Endodermal cell (in vitro differentiated cells): ENCODE measurements around the gene EPHA2. TPM values are rescaled to one million over a fixed set of nuclear protein-coding genes. Genes with fewer than 3 reads are reported as not detected.
"Not testable (repeated sequence)": the region's sequence is repeated elsewhere in the genome, so short reads cannot be mapped to it uniquely, and the experiment has no call there.

Source experiments
- DNase-seq: peaks from one replicate; pipeline ENCODE4 v3.0.0-alpha.2; 2017
- H3K27ac ChIP-seq: 2 replicates; pipeline ENCODE4 v1.5.1; 2013; ENCODE audit warnings: mild to moderate bottlenecking, low read depth, low read length, moderate library complexity
- H3K27me3 ChIP-seq: 2 replicates; pipeline ENCODE4 v1.6.1; 2013; ENCODE audit warnings: mild to moderate bottlenecking, low read length, moderate library complexity; ENCODE audit not compliant: insufficient read depth, control insufficient read depth, poor library complexity, severe bottlenecking
- H3K36me3 ChIP-seq: 2 replicates; pipeline ENCODE4 v1.7.0; 2013; ENCODE audit warnings: mild to moderate bottlenecking, low read length, moderate library complexity; ENCODE audit not compliant: control insufficient read depth, insufficient read depth
- H3K4me1 ChIP-seq: one replicate; pipeline ENCODE4 v1.7.0; 2013; ENCODE audit warnings: low read length; ENCODE audit not compliant: control insufficient read depth, insufficient read depth
- H3K4me3 ChIP-seq: 2 replicates; pipeline ENCODE4 v1.5.1; 2013; ENCODE audit warnings: mild to moderate bottlenecking, low read length, moderate library complexity
- H3K9ac ChIP-seq: 2 replicates; pipeline ENCODE4 v1.6.1; 2013; ENCODE audit warnings: mild to moderate bottlenecking, low read length, moderate library complexity; ENCODE audit not compliant: poor library complexity, severe bottlenecking; ENCODE audit errors: extremely low read depth
- H3K9me3 ChIP-seq: 2 replicates; pipeline ENCODE4 v1.6.1; 2013; ENCODE audit warnings: mild to moderate bottlenecking, low read length, moderate library complexity; ENCODE audit not compliant: control insufficient read depth
- H3K27ac Mint-ChIP-seq: 2 replicates; pipeline ENCODE4 v1.8.0; 2020; ENCODE audit warnings: mixed read lengths
- H3K27me3 Mint-ChIP-seq: 2 replicates; pipeline ENCODE4 v1.8.0; 2021; ENCODE audit warnings: mild to moderate bottlenecking, mixed read lengths; ENCODE audit not compliant: insufficient read depth
- H3K36me3 Mint-ChIP-seq: 2 replicates; pipeline ENCODE4 v1.8.0; 2020; ENCODE audit warnings: low read depth, mixed read lengths
- H3K4me1 Mint-ChIP-seq: 2 replicates; pipeline ENCODE4 v1.8.0; 2020; ENCODE audit warnings: mixed read lengths
- H3K4me3 Mint-ChIP-seq: 2 replicates; pipeline ENCODE4 v1.8.0; 2020; ENCODE audit warnings: mild to moderate bottlenecking, moderate library complexity, mixed read lengths
- H3K9me3 Mint-ChIP-seq: 2 replicates; pipeline ENCODE4 v1.8.0; 2020; ENCODE audit warnings: mild to moderate bottlenecking, mixed read lengths
- WGBS, 2 experiments: methylation state at CpG; one replicate each; pipeline versions ENCODE4 v1.1.5 to v1.1.7; 2013; ENCODE audit warnings: missing lambda C conversion rate in 2 of 2, mixed read lengths in 1 of 2; ENCODE audit not compliant: insufficient coverage in 1 of 2, insufficient read length in 1 of 2; 5-methylcytosine and 5-hydroxymethylcytosine counted together
- total RNA-seq, 2 donors: library from RNA; stranded (reverse); fragmentation: NEBNext Ultra II Directional in 1 of 2; extraction: Animal tissue kit (Norgen Biotek cat#: 25700) in 1 of 2; gene quantifications; 2 replicates in 1 of 2; 3 replicates in 1 of 2; pipeline ENCODE4 v1.2.1, GENCODE V29; 2021
- TF ChIP-seq, protein P1 (sequence below): fragments of 200-600 bp; sonication (generic); conservative IDR thresholded peaks from 2 replicates; pipeline ENCODE4 v1.5.0; 2021; ENCODE audit warnings: antibody characterized with exemption, mild to moderate bottlenecking

EPHA2 gene
- total RNA-seq, 2 donors from 2014 or later = 56.5 to 64.3 TPM

DNA sequence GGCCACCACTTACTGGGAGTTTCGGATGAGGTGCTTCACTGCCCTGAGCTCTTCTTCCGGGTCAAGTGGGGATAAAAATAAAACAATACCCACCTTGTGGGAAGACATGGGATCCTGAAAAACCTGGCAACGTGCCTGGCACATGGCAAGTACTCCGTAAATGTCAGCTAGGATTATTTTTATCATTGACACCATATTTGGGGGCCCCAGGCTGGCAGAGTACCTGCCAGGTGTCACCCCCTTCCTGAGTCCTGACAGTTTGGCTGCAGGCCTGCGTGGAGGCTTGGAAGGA is 9.2 kb upstream of the EPHA2 start:
- peaks cover 21% of the 10 kb centered on the region for H3K4me1 ChIP-seq
- H3K27ac ChIP-seq = no peak overlapping the region
- H3K9ac ChIP-seq = no peak overlapping the region
- H3K4me3 ChIP-seq = no peak overlapping the region
- H3K36me3 ChIP-seq = no peaks in the 10 kb centered on the region
- peak overlapping the region; percentile 87 for H3K27ac Mint-ChIP-seq
- no peaks in the 10 kb centered on the region for H3K27me3 ChIP-seq
- peak; percentile 56 for DNase-seq
- TF ChIP-seq, protein P1, sequence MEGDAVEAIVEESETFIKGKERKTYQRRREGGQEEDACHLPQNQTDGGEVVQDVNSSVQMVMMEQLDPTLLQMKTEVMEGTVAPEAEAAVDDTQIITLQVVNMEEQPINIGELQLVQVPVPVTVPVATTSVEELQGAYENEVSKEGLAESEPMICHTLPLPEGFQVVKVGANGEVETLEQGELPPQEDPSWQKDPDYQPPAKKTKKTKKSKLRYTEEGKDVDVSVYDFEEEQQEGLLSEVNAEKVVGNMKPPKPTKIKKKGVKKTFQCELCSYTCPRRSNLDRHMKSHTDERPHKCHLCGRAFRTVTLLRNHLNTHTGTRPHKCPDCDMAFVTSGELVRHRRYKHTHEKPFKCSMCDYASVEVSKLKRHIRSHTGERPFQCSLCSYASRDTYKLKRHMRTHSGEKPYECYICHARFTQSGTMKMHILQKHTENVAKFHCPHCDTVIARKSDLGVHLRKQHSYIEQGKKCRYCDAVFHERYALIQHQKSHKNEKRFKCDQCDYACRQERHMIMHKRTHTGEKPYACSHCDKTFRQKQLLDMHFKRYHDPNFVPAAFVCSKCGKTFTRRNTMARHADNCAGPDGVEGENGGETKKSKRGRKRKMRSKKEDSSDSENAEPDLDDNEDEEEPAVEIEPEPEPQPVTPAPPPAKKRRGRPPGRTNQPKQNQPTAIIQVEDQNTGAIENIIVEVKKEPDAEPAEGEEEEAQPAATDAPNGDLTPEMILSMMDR = no peak
- no peak overlapping the region for H3K4me3 Mint-ChIP-seq
- peaks cover 52% of the 10 kb centered on the region for H3K4me1 Mint-ChIP-seq
- H3K27me3 Mint-ChIP-seq = no peaks in the 10 kb centered on the region
- H3K9me3 Mint-ChIP-seq = no peaks in the 10 kb centered on the region
- H3K9me3 ChIP-seq = no peaks in the 10 kb centered on the region
- WGBS, 2 experiments = 77 to 89% methylated on average over 4 to 5 of the region's 5 CpGs
- no peaks in the 10 kb centered on the region for H3K36me3 Mint-ChIP-seq

DNA sequence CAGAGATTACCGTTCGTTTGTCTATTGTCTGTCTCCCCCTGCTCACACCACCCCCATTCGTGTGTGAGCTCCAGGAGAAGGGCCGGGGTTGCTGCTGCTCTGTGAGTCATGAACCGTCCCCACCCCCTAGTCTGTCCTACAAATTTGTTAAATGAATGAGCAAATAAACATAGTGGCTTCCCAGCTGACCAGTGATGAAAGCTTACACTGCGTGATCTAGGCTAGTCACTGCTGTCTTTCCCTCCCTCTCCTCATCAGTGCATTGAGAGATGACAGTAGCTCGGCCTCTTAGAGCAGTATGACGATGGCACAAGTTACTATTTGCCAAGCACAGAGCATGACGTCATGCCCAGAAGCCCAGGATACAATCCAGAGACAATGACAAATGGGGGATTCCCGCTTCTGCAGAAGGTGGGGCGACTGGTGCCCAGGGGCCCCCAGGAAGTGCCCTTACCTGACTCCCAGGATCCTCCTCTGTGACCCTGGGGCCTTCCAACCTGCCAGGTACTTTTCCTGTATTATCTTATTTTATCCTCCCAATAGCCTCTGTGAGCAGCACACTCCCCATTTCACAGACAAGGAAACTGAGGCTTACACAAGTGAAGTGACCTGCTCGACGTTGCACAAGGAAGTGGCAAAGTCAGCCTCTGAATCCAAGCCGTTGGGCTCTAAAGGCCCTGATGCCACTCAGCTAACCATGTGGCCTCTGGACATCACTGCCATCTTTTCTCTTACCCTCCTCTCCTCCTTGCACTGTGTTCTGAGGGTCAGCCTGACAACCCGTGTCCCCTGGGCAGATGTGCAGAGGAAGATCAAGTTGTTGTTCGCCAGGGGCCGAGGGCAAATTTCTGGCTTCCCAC is 8.6 kb upstream of the EPHA2 start:
- Histone ChIP-seq H3K4me1 (peaks cover 21% of the 10 kb centered on the region), H3K27ac (peak overlapping the region; percentile 36), H3K9me3 (no peaks in the 10 kb centered on the region), H3K36me3 (no peaks in the 10 kb centered on the region), H3K4me3 (no peak overlapping the region), H3K27me3 (no peaks in the 10 kb centered on the region), H3K9ac (no peak overlapping the region)
- H3K4me1 Mint-ChIP-seq = peaks cover 52% of the 10 kb centered on the region
- DNase-seq = peak; percentile 81
- H3K4me3 Mint-ChIP-seq = no peak overlapping the region
- no peaks in the 10 kb centered on the region for H3K9me3 Mint-ChIP-seq
- no peaks in the 10 kb centered on the region for H3K36me3 Mint-ChIP-seq
- TF ChIP-seq, protein P1 = no peak
- peak overlapping the region; percentile 87 for H3K27ac Mint-ChIP-seq
- H3K27me3 Mint-ChIP-seq = no peaks in the 10 kb centered on the region
- WGBS, 2 experiments = 45 to 57% methylated on average over 10 to 17 of the region's 17 CpGs

DNA sequence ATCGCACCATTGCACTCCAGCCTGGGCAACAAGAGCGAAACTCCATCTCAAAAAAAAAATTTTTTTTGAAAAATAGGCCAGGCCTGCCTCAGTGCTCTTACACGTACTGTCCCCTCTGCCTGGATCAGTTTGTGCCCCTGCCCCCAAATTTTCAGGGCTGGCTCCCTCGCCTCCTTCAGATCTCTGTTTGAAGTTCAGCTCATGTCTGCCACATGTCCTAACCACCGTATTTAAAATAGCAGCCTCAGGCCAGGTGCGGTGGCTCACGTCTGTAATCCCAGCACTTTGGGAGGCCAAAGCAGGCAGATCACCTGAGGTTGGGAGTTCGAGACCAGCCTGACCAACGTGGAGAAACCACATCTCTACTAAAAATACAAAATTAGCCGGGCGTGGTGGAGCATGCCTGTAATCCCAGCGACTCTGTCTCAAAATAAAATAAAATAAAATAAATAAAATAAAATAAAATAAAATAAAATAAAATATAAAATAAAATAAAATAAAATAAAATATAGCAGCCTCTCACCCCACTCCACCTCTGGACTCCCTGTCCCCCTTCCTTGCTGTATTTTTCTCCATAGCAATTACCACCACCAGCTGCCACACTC is 7.8 kb upstream of the EPHA2 start:
- H3K27ac ChIP-seq, DNase-seq, H3K36me3 ChIP-seq, H3K36me3 Mint-ChIP-seq, H3K9me3 ChIP-seq, H3K27me3 Mint-ChIP-seq, H3K9ac ChIP-seq, H3K9me3 Mint-ChIP-seq, H3K4me3 Mint-ChIP-seq, H3K4me3 ChIP-seq, H3K27me3 ChIP-seq: not testable (repeated sequence)
- 78 to 92% methylated on average over 4 to 9 of the region's 12 CpGs for WGBS, 2 experiments
- Mint-ChIP-seq H3K4me1 (peaks cover 44% of the 10 kb centered on the region), H3K27ac (peak overlapping the region; percentile 87)
- peaks cover 18% of the 10 kb centered on the region for H3K4me1 ChIP-seq
